ENCODE measurements around the gene TOM1L2.

GRCh38 chr17:17978481-17979424 lies 6.6 kb upstream of the TOM1L2 start:
- TF ChIP-seq POLR2AphosphoS5 (IDR thresholded peaks at IDR 0.05) (no peak), EP300 (conservative IDR thresholded peaks at IDR 0.05; ENCODE audit: poor library complexity, severe bottlenecking) (no peak), CTCF (IDR thresholded peaks at IDR 0.05; ENCODE audit: poor library complexity, severe bottlenecking) (no peak), TAF1 (IDR thresholded peaks at IDR 0.05; ENCODE audit: low read depth) (no peak), RAD21 (conservative IDR thresholded peaks at IDR 0.05) (no peak), REST (IDR thresholded peaks at IDR 0.05; ENCODE audit: borderline replicate concordance) (no peak)

All from neural cell (in vitro differentiated cells).